ENCODE data around the gene DPH3.

- no peak for TF ChIP-seq POLR2A (IDR thresholded peaks at IDR 0.05; ENCODE audit: low read length)
- TF ChIP-seq RFX5 (IDR thresholded peaks at IDR 0.05) = no peak
- TF ChIP-seq CBX2 (IDR thresholded peaks at IDR 0.05; ENCODE audit: borderline replicate concordance, low read depth) = no peak
- TF ChIP-seq E2F6 (IDR thresholded peaks at IDR 0.05; ENCODE audit: borderline replicate concordance, low read depth) = no peak
- TF ChIP-seq CTCF (IDR thresholded peaks at IDR 0.05) = no peak
- TF ChIP-seq BHLHE40 (IDR thresholded peaks at IDR 0.05; ENCODE audit: low read depth, low read length) = no peak
- no peak for TF ChIP-seq HDAC2 (IDR thresholded peaks at IDR 0.05)
- no peak for TF ChIP-seq MAZ (IDR thresholded peaks at IDR 0.05; ENCODE audit: borderline replicate concordance, low read depth, low read length)
- TF ChIP-seq NFE2L2 (conservative IDR thresholded peaks at IDR 0.05; ENCODE audit: low read length) = no peak
- no peak for TF ChIP-seq USF2 (IDR thresholded peaks at IDR 0.05)
- no peak for TF ChIP-seq CEBPB (IDR thresholded peaks at IDR 0.05)
Observed at GRCh38 chr3:16270855-16271254, 6.1 kb upstream of the DPH3 start.
